ENCODE data around the gene QARS1. TPM values are rescaled to one million over a fixed set of nuclear protein-coding genes. Genes with fewer than 3 reads are reported as not detected.

QARS1 gene
- total and polyA plus RNA-seq, 2 of the 8 experiments (the other 6 are each of a cell fraction or from before 2014, with no cell fraction given) = 353 to 581 TPM

- no peak for TF ChIP-seq CHD7 (IDR thresholded peaks at IDR 0.05; ENCODE audit: insufficient replicate concordance, low read length)
- no peak for TF ChIP-seq EZH2 (IDR thresholded peaks at IDR 0.05; ENCODE audit: low read depth, low read length, severe bottlenecking)
- no peak for TF ChIP-seq BRCA1 (IDR thresholded peaks at IDR 0.05; ENCODE audit: low read depth, low read length)
- no peak for TF ChIP-seq YY1 (IDR thresholded peaks at IDR 0.05; ENCODE audit: low read depth, low read length)
Measured at GRCh38 chr3:49120096-49120437, 15.5 kb upstream of the QARS1 start (continued).

All from H1 (cell line).